GM04503 (cell line): ENCODE results near the gene IL3.
A peak's percentile ranks its signal among the peaks of the same experiment; 100 is the strongest.

Experiments
- DNase-seq: peaks from one replicate; pipeline ENCODE4 v3.0.0-alpha.2; 2012; ENCODE audit warnings: low read depth

IL3 gene

GRCh38 chr5:132073231-132074013, 13.0 kb downstream of the IL3 start, which contains the start of gene CSF2:
Gene CSF2 (plus strand): TSS chr5:132073789. CDS start chr5:132073824, 35 bp downstream.
- no peak for DNase-seq

- no peak for DNase-seq
Observed at GRCh38 chr5:132074091-132074771, 13.8 kb downstream of the IL3 start.

GRCh38 chr5:132074772-132075718, 14.6 kb downstream of the IL3 start:
- DNase-seq, result no peak

GRCh38 chr5:132075719-132076077, 15.2 kb downstream of the IL3 start:
- DNase-seq, result no peak

- DNase-seq, result no peak
Observed at GRCh38 chr5:132076202-132076830, 15.9 kb downstream of the IL3 start.

- DNase-seq, result no peak
Observed at GRCh38 chr5:132076983-132077382, 16.5 kb downstream of the IL3 start.

- DNase-seq, result no peak
Observed at GRCh38 chr5:132079081-132079480, 18.6 kb downstream of the IL3 start.

- DNase-seq, result no peak
Observed at GRCh38 chr5:132079619-132080018, 19.2 kb downstream of the IL3 start.

GRCh38 chr5:132080595-132080994, 20.1 kb downstream of the IL3 start:
- DNase-seq, result no peak

- DNase-seq, result no peak
Observed at GRCh38 chr5:132081458-132081857, 21.0 kb downstream of the IL3 start.

GRCh38 chr5:132082329-132083023, 22.0 kb downstream of the IL3 start:
- DNase-seq, result no peak

GRCh38 chr5:132083071-132083678, 22.7 kb downstream of the IL3 start:
- no peak for DNase-seq

GRCh38 chr5:132085686-132086085, 25.2 kb downstream of the IL3 start:
- no peak for DNase-seq

GRCh38 chr5:132086277-132086794, 25.9 kb downstream of the IL3 start:
- DNase-seq, result peak; percentile 78

GRCh38 chr5:132087176-132087575, 26.7 kb downstream of the IL3 start:
- DNase-seq, result no peak

GRCh38 chr5:132087661-132088060, 27.2 kb downstream of the IL3 start:
- DNase-seq, result no peak

GRCh38 chr5:132089363-132089762, 28.9 kb downstream of the IL3 start:
- DNase-seq, result no peak

- DNase-seq, result peak; percentile 62
Observed at GRCh38 chr5:132090107-132090506, 29.7 kb downstream of the IL3 start.

- no peak for DNase-seq
Observed at GRCh38 chr5:132093271-132093670, 32.8 kb downstream of the IL3 start.

- DNase-seq, result peak; percentile 97
Observed at GRCh38 chr5:132094393-132095076, 34.1 kb downstream of the IL3 start.
